ENCODE data around the gene PIKFYVE. TPM values are rescaled to one million over a fixed set of nuclear protein-coding genes. Genes with fewer than 3 reads are reported as not detected.
"Not testable (repeated sequence)": the region's sequence is repeated elsewhere in the genome, so short reads cannot be mapped to it uniquely, and the experiment has no call there.

Gene PIKFYVE
- total RNA-seq, 3 donors from 2014 or later = 33.8 to 55.8 (median 45.1) TPM

- Histone ChIP-seq H3K27ac (peak overlapping the region; percentile 74 to 88), H3K27me3 (no peaks in the 10 kb centered on the region), H3K4me1 (peaks cover 0 to 9% of the 10 kb centered on the region in 2 donors), H3K4me3 (peak overlapping the region; percentile 83 to 87 (median 85)), H3K36me3 (no peaks in the 10 kb centered on the region), H3K9me3 (no peaks in the 10 kb centered on the region)
- TF ChIP-seq POLR2AphosphoS5 (IDR thresholded peaks at IDR 0.05) (peak in 1 of 3 donors; percentile 59), CTCF (IDR thresholded peaks at IDR 0.05) (peak; percentile 55 to 71 (median 60)), POLR2A (IDR thresholded peaks at IDR 0.05) (no peak)
- intact Hi-C loops (cut with DNase I; ENCODE audit: low total_unique reads) = no loop called here
- DNase-seq (ENCODE audit: low spot score in 2 of 2) = peak; percentile 37 to 75
Observed at GRCh38 chr2:208254118-208254870, 11.8 kb upstream of the PIKFYVE start.

GRCh38 chr2:208254871-208255556 lies 11.0 kb upstream of the PIKFYVE start, which contains the start of gene IDH1:
Gene IDH1 (minus strand): TSS chr2:208255071. CDS start chr2:208251551, 3,520 bp downstream.
- intact Hi-C loops (cut with DNase I; ENCODE audit: low total_unique reads) = no loop called here

GRCh38 chr2:208255557-208256106 lies 10.4 kb upstream of the PIKFYVE start:
- H3K9me3 ChIP-seq = no peaks in the 10 kb centered on the region
- no peaks in the 10 kb centered on the region for H3K36me3 ChIP-seq
- H3K27me3 ChIP-seq = no peaks in the 10 kb centered on the region
- TF ChIP-seq POLR2AphosphoS5 (IDR thresholded peaks at IDR 0.05) (no peak), CTCF (IDR thresholded peaks at IDR 0.05) (no peak), POLR2A (IDR thresholded peaks at IDR 0.05) (no peak)
- no peak for DNase-seq (ENCODE audit: low spot score in 2 of 2)
- peak overlapping the region; percentile 77 to 88 for H3K27ac ChIP-seq
- H3K4me1 ChIP-seq = peaks cover 0 to 9% of the 10 kb centered on the region in 2 donors
- intact Hi-C loops (cut with DNase I; ENCODE audit: low total_unique reads) = no loop called here
- peak overlapping the region; percentile 83 to 87 (median 85) for H3K4me3 ChIP-seq

More at GRCh38 chr2:208254871-208255556, 11.0 kb upstream of the PIKFYVE start, which contains the start of gene IDH1:
- DNase-seq (ENCODE audit: low spot score in 2 of 2) = peak; percentile 92 to 97
- Histone ChIP-seq H3K27me3 (no peaks in the 10 kb centered on the region), H3K4me3 (peak within 1 kb of the TSS; percentile 83 to 87 (median 85)), H3K27ac (peak within 1 kb of the TSS; percentile 77 to 88), H3K4me1 (peaks cover 0 to 9% of the 10 kb centered on the region in 2 donors), H3K9me3 (no peaks in the 10 kb centered on the region), H3K36me3 (no peaks in the 10 kb centered on the region)
- TF ChIP-seq POLR2AphosphoS5 (IDR thresholded peaks at IDR 0.05) (peak in 1 of 3 donors; percentile 20), CTCF (IDR thresholded peaks at IDR 0.05) (no peak), POLR2A (IDR thresholded peaks at IDR 0.05) (no peak)

GRCh38 chr2:208256192-208256782 lies 9.8 kb upstream of the PIKFYVE start:
- peaks cover 0 to 9% of the 10 kb centered on the region in 2 donors for H3K4me1 ChIP-seq
- no peaks in the 10 kb centered on the region for H3K9me3 ChIP-seq
- no peaks in the 10 kb centered on the region for H3K36me3 ChIP-seq
- no peaks in the 10 kb centered on the region for H3K27me3 ChIP-seq
- DNase-seq (ENCODE audit: low spot score in 2 of 2) = no peak
- no peak overlapping the region for H3K27ac ChIP-seq
- intact Hi-C loops (cut with DNase I; ENCODE audit: low total_unique reads) = no loop called here
- TF ChIP-seq POLR2AphosphoS5 (IDR thresholded peaks at IDR 0.05) (no peak), CTCF (IDR thresholded peaks at IDR 0.05) (no peak), POLR2A (IDR thresholded peaks at IDR 0.05) (no peak)
- H3K4me3 ChIP-seq = no peak overlapping the region

GRCh38 chr2:208256849-208257813 lies 8.9 kb upstream of the PIKFYVE start:
- DNase-seq (ENCODE audit: low spot score in 2 of 2); H3K27ac ChIP-seq; H3K4me1 ChIP-seq; H3K27me3 ChIP-seq; H3K9me3 ChIP-seq; H3K36me3 ChIP-seq; H3K4me3 ChIP-seq; intact Hi-C loops (cut with DNase I; ENCODE audit: low total_unique reads): not testable (repeated sequence)

Measured in breast epithelium (tissue), 4 donors.